Ovary (tissue), 9 donors: ENCODE results near the gene LPCAT3. TPM values are rescaled to one million over a fixed set of nuclear protein-coding genes. Genes with fewer than 3 reads are reported as not detected.

Source experiments
- microRNA counts: library from miRNA; unstranded; fragments of <30 nt; microRNA quantifications from one replicate; lab custom pipeline; 2016
- microRNA-seq, 3 donors: library from miRNA; unstranded; fragments of <30 nt; microRNA quantifications; one replicate each; pipeline versions ENCODE4 to v1.2.0, GENCODE V29; 2019 to 2020
- polyA plus RNA-seq, 2 donors: library from polyadenylated mRNA; stranded (reverse); fragments of 200-250 nt in 1 of 2; fragments of 350-450 nt in 1 of 2; fragmentation: Illumina TruSeq in 1 of 2; extraction: RNeasy Lipid Tissue Mini Kit (QIAGEN cat#74804) in 1 of 2; gene quantifications; one replicate each; pipeline ENCODE4 v1.2.3, GENCODE V29; 2013 to 2014
- small RNA-seq: library from RNA; depleted of rRNA; stranded (forward); fragments of <200 nt; gene quantifications from one replicate; pipeline ENCODE3, GENCODE V24; 2016
- total RNA-seq, 7 donors: library from RNA; depleted of rRNA in 2 of 7; stranded (reverse); fragments of >200 nt in 2 of 7; fragmentation: NEBNext Ultra II Directional in 3 of 7; extraction: Animal tissue kit (Norgen Biotek cat#: 25700) in 3 of 7; gene quantifications; one replicate each; pipeline versions ENCODE4 v1.1.0 to v1.2.4, GENCODE V29; 2016 to 2023
- donor health status: DM: no; HTN: no; CAD: no; lungs with moderate emphysema.
- donor health status: DM: no; HTN: no; CAD: no.
- donor health status: Bipolar disorder and iron deficiency.
- donor health status: DM: yes; HTN: yes; CAD: no.
- donor health status: DM: no; HTN: no; CAD: no.
- donor health status: DM: yes; HTN: yes; CAD: no.

Gene LPCAT3
- total and polyA plus RNA-seq, 9 donors: 15.5 to 51.2 (median 39.5) TPM

MicroRNAs within 50 kb of the gene (microRNA counts, 767-probe panel; counts per million panel counts)
- microRNA hsa-miR-141-3p (lab: Ali Mortazavi, UCI) (530 counts per million, percentile 78 among the panel's probes with 10 or more counts), microRNA hsa-miR-200c-3p (lab: Ali Mortazavi, UCI) (4,007 counts per million, percentile 89 among the panel's probes with 10 or more counts)

Small RNA genes within 50 kb of the gene (microRNA-seq; reads per million reads assigned to microRNA genes)
- 1.7 to 76.6 (median 4.5) reads per million in 3 donors for gene MIR141
- gene MIR200C: 31.0 to 718 (median 36.1) reads per million in 3 donors

Small RNA genes within 50 kb of the gene (small RNA-seq; reads per million reads assigned to genes)
- not detected for gene AC006512.1
- 10.9 reads per million, percentile 84 among the genes with 10 or more reads in this experiment for gene MIR141
- 5.8 reads per million, percentile 81 among the genes with 10 or more reads in this experiment for gene MIR200C
- not detected for gene RNU7-1
- 0.35 reads per million for gene SCARNA12

Other genes starting within 250 kb of the LPCAT3 start
- gene LAG3, start 246.0 kb downstream of the LPCAT3 start, total RNA-seq: 10 to 100 TPM in 6 of 7 donors, 1 to 10 TPM in 1; 8.5 to 21.8 (median 16.0) TPM
- gene LAG3, start 246.0 kb downstream of the LPCAT3 start, polyA plus RNA-seq: 10 to 100 TPM in 1 of 2 donors, 1 to 10 TPM in 1; 4.7 to 13.7 TPM
- gene CD4, start 228.9 kb downstream of the LPCAT3 start, total RNA-seq: 10 to 100 TPM in 4 of 7 donors, 1 to 10 TPM in 3; 2.1 to 12.5 (median 10.3) TPM
- gene CD4, start 228.9 kb downstream of the LPCAT3 start, polyA plus RNA-seq: 10 to 100 TPM in 1 of 2 donors, 1 to 10 TPM in 1; 7.3 to 40.2 TPM
- gene GPR162, start 196.7 kb downstream of the LPCAT3 start, total RNA-seq: 10 to 100 TPM in 2 of 7 donors, 1 to 10 TPM in 4, under 1 TPM in 1; 0.60 to 12.0 (median 7.6) TPM
- 1 to 10 TPM; 1.2 to 9.0 TPM for gene GPR162, start 196.7 kb downstream of the LPCAT3 start, polyA plus RNA-seq
- gene P3H3, start 190.1 kb downstream of the LPCAT3 start, total RNA-seq: 10 to 100 TPM; 24.0 to 92.3 (median 70.2) TPM
- gene P3H3, start 190.1 kb downstream of the LPCAT3 start, polyA plus RNA-seq: 10 to 100 TPM in 1 of 2 donors, 1 to 10 TPM in 1; 4.7 to 48.8 TPM
- 10 to 100 TPM in 5 of 7 donors, 1 to 10 TPM in 1, under 1 TPM in 1; 0.34 to 15.0 (median 11.0) TPM for gene GNB3, start 177.6 kb downstream of the LPCAT3 start, total RNA-seq
- 1 to 10 TPM; 1.8 to 7.8 TPM for gene GNB3, start 177.6 kb downstream of the LPCAT3 start, polyA plus RNA-seq
- gene CDCA3, start 167.2 kb downstream of the LPCAT3 start, total RNA-seq: 1 to 10 TPM in 2 of 7 donors, under 1 TPM in 5; 0.18 to 1.6 (median 0.74) TPM
- gene CDCA3, start 167.2 kb downstream of the LPCAT3 start, polyA plus RNA-seq: 1 to 10 TPM in 1 of 2 donors, under 1 TPM in 1; 0.68 to 1.6 TPM
- 10 to 100 TPM; 13.9 to 84.3 (median 63.0) TPM for gene USP5, start 166.3 kb downstream of the LPCAT3 start, total RNA-seq
- 10 to 100 TPM; 23.7 to 30.1 TPM for gene USP5, start 166.3 kb downstream of the LPCAT3 start, polyA plus RNA-seq
- gene TPI1, start 150.9 kb downstream of the LPCAT3 start, total RNA-seq: 100 to 1,000 TPM; 136 to 443 (median 295) TPM
- 100 to 1,000 TPM; 267 to 594 TPM for gene TPI1, start 150.9 kb downstream of the LPCAT3 start, polyA plus RNA-seq
- gene SPSB2, start 145.2 kb downstream of the LPCAT3 start, total RNA-seq: 10 to 100 TPM in 3 of 7 donors, 1 to 10 TPM in 4; 5.8 to 14.7 (median 8.5) TPM
- gene SPSB2, start 145.2 kb downstream of the LPCAT3 start, polyA plus RNA-seq: 1 to 10 TPM in 1 of 2 donors, under 1 TPM in 1; 0.38 to 8.1 TPM
- 10 to 100 TPM; 13.9 to 67.6 (median 16.7) TPM for gene LRRC23, start 113.7 kb downstream of the LPCAT3 start, total RNA-seq
- 10 to 100 TPM; 11.2 to 16.5 TPM for gene LRRC23, start 113.7 kb downstream of the LPCAT3 start, polyA plus RNA-seq
- 10 to 100 TPM in 5 of 7 donors, 1 to 10 TPM in 2; 8.3 to 22.3 (median 11.5) TPM for gene ENO2, start 103.9 kb downstream of the LPCAT3 start, total RNA-seq
- 10 to 100 TPM in 1 of 2 donors, 1 to 10 TPM in 1; 5.0 to 19.4 TPM for gene ENO2, start 103.9 kb downstream of the LPCAT3 start, polyA plus RNA-seq
- 100 to 1,000 TPM in 5 of 7 donors, 10 to 100 TPM in 2; 73.9 to 324 (median 206) TPM for gene ATN1, start 90.5 kb downstream of the LPCAT3 start, total RNA-seq
- 100 to 1,000 TPM in 1 of 2 donors, 10 to 100 TPM in 1; 41.6 to 179 TPM for gene ATN1, start 90.5 kb downstream of the LPCAT3 start, polyA plus RNA-seq
- not detected for gene RNU7-1, start 74.7 kb downstream of the LPCAT3 start, total RNA-seq
- not detected for gene RNU7-1, start 74.7 kb downstream of the LPCAT3 start, polyA plus RNA-seq
- 1,000 to 10,000 TPM in 1 of 7 donors, 100 to 1,000 TPM in 6; 457 to 1,838 (median 633) TPM for gene C12orf57, start 74.5 kb downstream of the LPCAT3 start, total RNA-seq
- gene C12orf57, start 74.5 kb downstream of the LPCAT3 start, polyA plus RNA-seq: 1,000 to 10,000 TPM in 1 of 2 donors, 10 to 100 TPM in 1; 40.3 to 1,266 TPM
- gene PTPN6, start 67.1 kb downstream of the LPCAT3 start, total RNA-seq: 10 to 100 TPM in 3 of 7 donors, 1 to 10 TPM in 4; 4.6 to 19.8 (median 9.8) TPM
- gene PTPN6, start 67.1 kb downstream of the LPCAT3 start, polyA plus RNA-seq: 10 to 100 TPM in 1 of 2 donors, 1 to 10 TPM in 1; 6.9 to 25.3 TPM
- 100 to 1,000 TPM; 220 to 324 (median 269) TPM for gene PHB2, start 47.8 kb downstream of the LPCAT3 start, total RNA-seq
- 100 to 1,000 TPM; 129 to 285 TPM for gene PHB2, start 47.8 kb downstream of the LPCAT3 start, polyA plus RNA-seq
- 10 to 100 TPM; 25.6 to 54.7 (median 41.0) TPM for gene EMG1, start 47.6 kb downstream of the LPCAT3 start, total RNA-seq
- gene EMG1, start 47.6 kb downstream of the LPCAT3 start, polyA plus RNA-seq: 10 to 100 TPM; 21.5 to 39.5 TPM
- gene C1S, start 42.2 kb upstream of the LPCAT3 start, total RNA-seq: 1,000 to 10,000 TPM in 3 of 7 donors, 100 to 1,000 TPM in 4; 499 to 1,495 (median 773) TPM
- gene C1S, start 42.2 kb upstream of the LPCAT3 start, polyA plus RNA-seq: 1,000 to 10,000 TPM in 1 of 2 donors, 100 to 1,000 TPM in 1; 952 to 1,168 TPM
- gene C1R, start 74.0 kb upstream of the LPCAT3 start, total RNA-seq: 1,000 to 10,000 TPM in 3 of 7 donors, 100 to 1,000 TPM in 4; 472 to 1,524 (median 759) TPM
- 1,000 to 10,000 TPM in 1 of 2 donors, 100 to 1,000 TPM in 1; 796 to 1,393 TPM for gene C1R, start 74.0 kb upstream of the LPCAT3 start, polyA plus RNA-seq
- gene C1RL, start 90.7 kb upstream of the LPCAT3 start, total RNA-seq: 100 to 1,000 TPM in 4 of 7 donors, 10 to 100 TPM in 3; 48.4 to 160 (median 116) TPM
- 10 to 100 TPM; 73.1 to 88.7 TPM for gene C1RL, start 90.7 kb upstream of the LPCAT3 start, polyA plus RNA-seq
- 10 to 100 TPM in 1 of 7 donors, 1 to 10 TPM in 6; 1.2 to 17.3 (median 3.5) TPM for gene RBP5, start 110.4 kb upstream of the LPCAT3 start, total RNA-seq
- gene RBP5, start 110.4 kb upstream of the LPCAT3 start, polyA plus RNA-seq: 1 to 10 TPM; 6.1 to 6.4 TPM
- 100 to 1,000 TPM in 2 of 7 donors, 10 to 100 TPM in 5; 45.4 to 142 (median 68.2) TPM for gene CLSTN3, start 111.9 kb upstream of the LPCAT3 start, total RNA-seq
- 10 to 100 TPM; 28.9 to 59.2 TPM for gene CLSTN3, start 111.9 kb upstream of the LPCAT3 start, polyA plus RNA-seq
- 10 to 100 TPM; 23.0 to 71.4 (median 59.8) TPM for gene PEX5, start 171.2 kb upstream of the LPCAT3 start, total RNA-seq
- gene PEX5, start 171.2 kb upstream of the LPCAT3 start, polyA plus RNA-seq: 10 to 100 TPM; 28.8 to 35.6 TPM